PC-3 (cell line): ENCODE results near the gene NOXA1. TPM values are rescaled to one million over a fixed set of nuclear protein-coding genes. Genes with fewer than 3 reads are reported as not detected.

Source experiments
- ATAC-seq: fragments of 200-7000 bp; cut with Tn5 transposase; 2 replicates; pipeline ENCODE4 v1.9.1; 2020; ENCODE audit warnings: mild to moderate bottlenecking, moderate library complexity
- BruUV-seq: library from RNA; stranded (reverse); fragments of 400-500 nt; replicated peaks from 2 replicates; lab custom pipeline; 2021; lab: Mats Ljungman, UMichigan
- CTCF ChIA-PET: fragments of 300-600 bp; sonication (Branson Sonifier 250); formaldehyde crosslinking; loops from one replicate; lab custom pipeline; 2022; ENCODE audit warnings: antibody characterized with exemption; lab: Charles Lee
- POLR2A ChIA-PET: fragments of 300-600 bp; sonication (Branson Sonifier 250); formaldehyde crosslinking; loops from one replicate; lab custom pipeline; 2022; ENCODE audit warnings: antibody characterized with exemption; ENCODE audit not compliant: unreplicated experiment; lab: Charles Lee
- DNase-seq: peaks from one replicate; pipeline ENCODE4 v3.0.0-alpha.2; 2015
- H2AFZ ChIP-seq: fragments of 300-600 bp; sonication (generic); 2 replicates; pipeline ENCODE4 v1.6.0; 2016; ENCODE audit warnings: antibody characterized with exemption, low read length
- H3F3A ChIP-seq: fragments of 300-600 bp; sonication (generic); one replicate; pipeline ENCODE4 v1.6.0; 2017; ENCODE audit warnings: antibody characterized with exemption, low read length, control low read depth, mild to moderate bottlenecking; ENCODE audit not compliant: unreplicated experiment
- H3K27ac ChIP-seq: fragments of 300-600 bp; sonication (generic); 2 replicates; pipeline ENCODE4 v1.5.1; 2016; ENCODE audit warnings: mild to moderate bottlenecking, low read length
- H3K27me3 ChIP-seq: fragments of 300-600 bp; sonication (generic); 2 replicates; pipeline ENCODE4 v1.6.1; 2016; ENCODE audit warnings: low read length, mixed read lengths
- H3K36me3 ChIP-seq: fragments of 300-600 bp; sonication (generic); 2 replicates; pipeline ENCODE4 v1.6.1; 2016; ENCODE audit warnings: low read depth, mixed run types, low read length, mixed read lengths
- H3K4me1 ChIP-seq: fragments of 300-600 bp; sonication (generic); 2 replicates; pipeline ENCODE4 v1.5.1; 2016; ENCODE audit warnings: low read length; ENCODE audit not compliant: insufficient read depth
- H3K4me2 ChIP-seq: fragments of 300-600 bp; sonication (generic); 2 replicates; pipeline ENCODE4 v1.6.0; 2016; ENCODE audit warnings: low read length
- H3K4me3 ChIP-seq: fragments of 300-600 bp; sonication (generic); 2 replicates; pipeline ENCODE4 v1.5.1; 2016; ENCODE audit warnings: mild to moderate bottlenecking, low read length, mixed read lengths
- H3K79me2 ChIP-seq: fragments of 300-600 bp; sonication (generic); 2 replicates; pipeline ENCODE4 v1.6.1; 2017; ENCODE audit warnings: low read length, mixed read lengths
- H3K9ac ChIP-seq: fragments of 300-600 bp; sonication (generic); 2 replicates; pipeline ENCODE4 v1.6.0; 2016; ENCODE audit warnings: mild to moderate bottlenecking, low read length
- H3K9me2 ChIP-seq: fragments of 300-600 bp; sonication (generic); replicated peaks from 2 replicates; pipeline ENCODE4 v1.6.1; 2016; ENCODE audit warnings: mixed run types, low read length, mixed read lengths
- H3K9me3 ChIP-seq: fragments of 300-600 bp; sonication (generic); 2 replicates; pipeline ENCODE4 v1.6.1; 2016; ENCODE audit warnings: low read length, mixed read lengths
- H4K20me1 ChIP-seq: fragments of 300-600 bp; sonication (generic); 2 replicates; pipeline ENCODE4 v1.6.1; 2016; ENCODE audit warnings: low read length, mixed read lengths
- CTCF ChIP-seq: fragments of 300-600 bp; sonication (generic); conservative IDR thresholded peaks from 2 replicates; pipeline ENCODE4 v1.5.1; 2017; ENCODE audit warnings: antibody characterized with exemption, low read depth, mild to moderate bottlenecking, low read length
- EZH2 ChIP-seq: fragments of 300-600 bp; sonication (generic); IDR thresholded peaks from one replicate; pipeline ENCODE4 v1.6.1; 2017; ENCODE audit warnings: antibody characterized with exemption, mild to moderate bottlenecking, low read length; ENCODE audit not compliant: unreplicated experiment
- EZH2phosphoT487 ChIP-seq: fragments of 300-600 bp; sonication (generic); IDR thresholded peaks from 2 replicates; pipeline ENCODE4 v1.6.1; 2018; ENCODE audit warnings: mild to moderate bottlenecking, antibody characterized with exemption, low read length, borderline replicate concordance
- intact Hi-C: fragments of 100-400 bp; cut with micrococcal nuclease; formaldehyde crosslinking; loops from 2 replicates; pipeline ENCODE4 v1.9.0; 2023
- total RNA-seq: library from RNA; depleted of rRNA; stranded (reverse); fragments of >200 nt; gene quantifications from 2 replicates; pipeline ENCODE4 v1.2.3, GENCODE V29; 2014

The NOXA1 gene
- total RNA-seq, 1 experiment from 2014 or later, result 0.51 TPM

- no TSS peak for BruUV-seq
- H3K79me2 ChIP-seq, result no peaks in the 10 kb centered on the region
- H3K27ac ChIP-seq, result no peak overlapping the region
- ChIA-PET POLR2A (no interaction called here), CTCF (no interaction called here)
- H3K4me3 ChIP-seq, result no peak overlapping the region
- no peaks in the 10 kb centered on the region for H3K27me3 ChIP-seq
- no peak for TF ChIP-seq EZH2phosphoT487
- TF ChIP-seq CTCF, result no peak
- no peak for TF ChIP-seq EZH2
- H4K20me1 ChIP-seq, result no peaks in the 10 kb centered on the region
- no peak overlapping the region for H2AFZ ChIP-seq
- no peak for DNase-seq
- H3K9me3 ChIP-seq, result no peaks in the 10 kb centered on the region
- intact Hi-C loops, result no loop called here
- H3F3A ChIP-seq, result no peaks in the 10 kb centered on the region
- no peaks in the 10 kb centered on the region for H3K9me2 ChIP-seq
- ATAC-seq, result no peak
- H3K9ac ChIP-seq, result no peak overlapping the region
- no peak overlapping the region for H3K4me2 ChIP-seq
- no peaks in the 10 kb centered on the region for H3K36me3 ChIP-seq
- peaks cover 12% of the 10 kb centered on the region for H3K4me1 ChIP-seq
These were observed 14.7 kb downstream of the NOXA1 start for GRCh38 chr9:137437691-137438590.

DNA sequence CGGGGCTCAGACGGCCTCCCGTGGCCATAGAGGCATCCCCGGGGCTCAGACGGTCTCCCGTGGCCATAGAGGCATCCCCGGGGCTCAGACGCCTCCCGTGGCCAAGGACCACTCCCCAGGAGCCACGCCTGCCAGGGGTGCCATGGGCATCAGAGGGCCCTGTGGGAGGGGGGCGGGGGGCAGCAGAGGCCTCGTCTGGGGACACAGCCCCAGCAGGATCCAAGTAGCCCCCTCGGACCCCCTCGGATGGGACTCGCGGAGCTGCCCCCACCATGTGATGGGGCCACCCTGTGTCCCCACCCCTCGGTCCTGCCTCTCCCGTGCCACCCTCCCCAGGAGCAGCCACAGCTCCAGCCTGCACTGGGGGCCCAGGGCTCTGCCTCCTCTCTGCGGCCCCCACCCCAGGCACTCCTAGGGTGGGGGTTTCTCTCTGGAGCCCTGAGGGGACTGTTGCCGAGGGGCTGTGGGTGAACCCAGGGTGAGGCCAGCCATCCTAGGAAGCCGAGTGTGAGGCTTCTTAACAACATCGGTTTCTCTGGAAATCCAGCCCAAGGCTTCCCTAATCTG is 15.5 kb downstream of the NOXA1 start:
- DNase-seq, result no peak
- no peak overlapping the region for H3K27ac ChIP-seq
- no peak overlapping the region for H3K4me2 ChIP-seq
- BruUV-seq, result no TSS peak
- H3K9me2 ChIP-seq, result no peaks in the 10 kb centered on the region
- no peaks in the 10 kb centered on the region for H3K27me3 ChIP-seq
- H4K20me1 ChIP-seq, result no peaks in the 10 kb centered on the region
- no peak overlapping the region for H3K4me3 ChIP-seq
- no peaks in the 10 kb centered on the region for H3F3A ChIP-seq
- H3K4me1 ChIP-seq, result peaks cover 12% of the 10 kb centered on the region
- H3K9me3 ChIP-seq, result no peaks in the 10 kb centered on the region
- no peak overlapping the region for H3K9ac ChIP-seq
- H3K79me2 ChIP-seq, result no peaks in the 10 kb centered on the region
- ChIA-PET POLR2A (no interaction called here), CTCF (no interaction called here)
- intact Hi-C loops, result no loop called here
- no peak for ATAC-seq
- TF ChIP-seq EZH2phosphoT487 (no peak), CTCF (no peak), EZH2 (no peak)
- H2AFZ ChIP-seq, result no peak overlapping the region
- H3K36me3 ChIP-seq, result no peaks in the 10 kb centered on the region

DNA sequence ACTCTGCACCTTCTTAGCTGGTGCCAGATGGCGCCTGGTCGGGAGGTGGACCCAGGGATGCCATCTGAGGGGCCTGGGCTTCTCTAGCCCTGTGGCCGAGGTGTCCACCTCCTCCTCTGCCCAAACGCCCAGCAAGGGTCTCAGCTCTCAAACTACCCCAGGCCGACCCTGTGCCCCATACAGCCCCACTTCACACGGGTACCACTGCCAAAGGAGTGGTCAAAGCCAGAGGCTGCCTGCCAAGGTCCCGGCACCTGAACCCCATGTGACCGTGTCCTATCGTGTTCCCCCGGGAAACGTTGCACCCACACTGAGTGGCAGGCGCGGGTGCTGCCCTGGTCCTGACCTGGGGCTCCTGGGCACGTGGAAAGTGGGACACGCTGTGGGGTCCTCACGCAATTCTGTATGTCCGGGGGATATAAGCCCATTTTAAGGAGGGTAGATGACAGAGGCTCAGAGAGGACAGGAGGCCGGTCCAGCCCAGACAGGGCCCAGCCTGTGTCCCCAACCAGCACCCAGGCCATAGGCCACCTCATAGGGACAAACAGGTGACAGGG is 16.0 kb downstream of the NOXA1 start:
- intact Hi-C loops, result no loop called here
- Histone ChIP-seq H3F3A (no peaks in the 10 kb centered on the region), H4K20me1 (no peaks in the 10 kb centered on the region), H3K27me3 (no peaks in the 10 kb centered on the region), H3K9me2 (no peaks in the 10 kb centered on the region), H3K9ac (no peak overlapping the region), H3K79me2 (no peaks in the 10 kb centered on the region), H3K9me3 (no peaks in the 10 kb centered on the region), H3K27ac (no peak overlapping the region), H3K4me2 (no peak overlapping the region), H3K4me3 (no peak overlapping the region), H3K4me1 (peaks cover 12% of the 10 kb centered on the region), H2AFZ (no peak overlapping the region), H3K36me3 (no peaks in the 10 kb centered on the region)
- BruUV-seq, result no TSS peak
- DNase-seq, result no peak
- ChIA-PET CTCF (no interaction called here), POLR2A (no interaction called here)
- ATAC-seq, result no peak
- no peak for TF ChIP-seq EZH2phosphoT487
- no peak for TF ChIP-seq CTCF
- TF ChIP-seq EZH2, result no peak
